Tibial nerve (tissue), 4 donors: ENCODE measurements around the gene GPR146. TPM values are rescaled to one million over a fixed set of nuclear protein-coding genes. Genes with fewer than 3 reads are reported as not detected.

ENCODE experiments used
- DNase-seq, 2 donors: peaks; one replicate each; pipeline ENCODE4 v3.0.0-alpha.2; 2019; ENCODE audit warnings: low spot score in 2 of 2
- H3K27ac ChIP-seq, 4 donors: fragments of 200-600 bp; sonication (generic) in 3 of 4; one replicate each; pipeline ENCODE4 v1.5.1; 2017 to 2019; ENCODE audit warnings: mild to moderate bottlenecking in 1 of 4
- H3K27me3 ChIP-seq, 2 donors: fragments of 200-600 bp; sonication (generic) in 1 of 2; one replicate each; pipeline versions ENCODE4 v1.5.1 to v1.6.0; 2017 to 2019
- H3K36me3 ChIP-seq, 3 donors: fragments of 200-600 bp; sonication (generic); one replicate each; pipeline ENCODE4 v1.5.1; 2018 to 2019
- H3K4me1 ChIP-seq, 4 donors: fragments of 200-600 bp; sonication (generic) in 3 of 4; one replicate each; pipeline ENCODE4 v1.5.1; 2017 to 2019
- H3K4me3 ChIP-seq, 4 donors: fragments of 200-600 bp; sonication (generic) in 3 of 4; one replicate each; pipeline ENCODE4 v1.5.1; 2017 to 2019; ENCODE audit warnings: mild to moderate bottlenecking in 1 of 4, moderate library complexity in 1 of 4
- H3K9me3 ChIP-seq, 4 donors: fragments of 200-600 bp; sonication (generic) in 3 of 4; one replicate each; pipeline ENCODE4 v1.5.1; 2017 to 2019
- EP300 ChIP-seq, 2 donors: sonication (generic); formaldehyde crosslinking; IDR thresholded peaks; one replicate each; pipeline ENCODE4 v1.6.1; 2017; ENCODE audit warnings: antibody characterized with exemption in 2 of 2, mild to moderate bottlenecking in 1 of 2
- POLR2A ChIP-seq, 2 donors: fragments of 450-650 bp; IDR thresholded peaks; one replicate each; pipeline ENCODE4 v1.6.1; 2017; ENCODE audit warnings: antibody characterized with exemption in 2 of 2, mild to moderate bottlenecking in 2 of 2, moderate library complexity in 2 of 2
- WGBS, 2 donors: methylation state at CpG; one replicate each; pipeline ENCODE4 v1.1.5; 2018; 5-methylcytosine and 5-hydroxymethylcytosine counted together
- total RNA-seq, 4 donors: library from RNA; depleted of rRNA; stranded (reverse); fragments of >200 nt; gene quantifications; one replicate each; pipeline ENCODE4 v1.1.0, GENCODE V29; 2016
- TF ChIP-seq, protein P1 (sequence below), 5 experiments: fragments of 200-600 bp in 3 of 5; fragments of 450-650 bp in 2 of 5; sonication (generic) in 3 of 5; IDR thresholded peaks; one replicate each; pipeline ENCODE4 v1.5.1; 2016 to 2019; ENCODE audit warnings: antibody characterized with exemption in 5 of 5, mild to moderate bottlenecking in 3 of 5, moderate library complexity in 2 of 5

Gene GPR146
- total RNA-seq, 4 donors from 2014 or later: 27.8 to 91.8 (median 59.1) TPM

- WGBS, 2 donors: 27 to 37% methylated on average over 16 of the region's 16 CpGs
- H3K9me3 ChIP-seq: no peaks in the 10 kb centered on the region
- H3K4me1 ChIP-seq: peaks cover 0 to 49% (median 25%) of the 10 kb centered on the region in 4 donors
- H3K27me3 ChIP-seq: no peaks in the 10 kb centered on the region
- DNase-seq: no peak
- no peak for TF ChIP-seq POLR2A (IDR thresholded peaks at IDR 0.05)
- no peak for TF ChIP-seq EP300 (IDR thresholded peaks at IDR 0.05)
- TF ChIP-seq, protein P1, sequence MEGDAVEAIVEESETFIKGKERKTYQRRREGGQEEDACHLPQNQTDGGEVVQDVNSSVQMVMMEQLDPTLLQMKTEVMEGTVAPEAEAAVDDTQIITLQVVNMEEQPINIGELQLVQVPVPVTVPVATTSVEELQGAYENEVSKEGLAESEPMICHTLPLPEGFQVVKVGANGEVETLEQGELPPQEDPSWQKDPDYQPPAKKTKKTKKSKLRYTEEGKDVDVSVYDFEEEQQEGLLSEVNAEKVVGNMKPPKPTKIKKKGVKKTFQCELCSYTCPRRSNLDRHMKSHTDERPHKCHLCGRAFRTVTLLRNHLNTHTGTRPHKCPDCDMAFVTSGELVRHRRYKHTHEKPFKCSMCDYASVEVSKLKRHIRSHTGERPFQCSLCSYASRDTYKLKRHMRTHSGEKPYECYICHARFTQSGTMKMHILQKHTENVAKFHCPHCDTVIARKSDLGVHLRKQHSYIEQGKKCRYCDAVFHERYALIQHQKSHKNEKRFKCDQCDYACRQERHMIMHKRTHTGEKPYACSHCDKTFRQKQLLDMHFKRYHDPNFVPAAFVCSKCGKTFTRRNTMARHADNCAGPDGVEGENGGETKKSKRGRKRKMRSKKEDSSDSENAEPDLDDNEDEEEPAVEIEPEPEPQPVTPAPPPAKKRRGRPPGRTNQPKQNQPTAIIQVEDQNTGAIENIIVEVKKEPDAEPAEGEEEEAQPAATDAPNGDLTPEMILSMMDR (IDR thresholded peaks at IDR 0.05): no peak
- H3K27ac ChIP-seq: peak overlapping the region in 3 of 4 donors; percentile 16 to 96 (median 46)
- H3K4me3 ChIP-seq: no peak overlapping the region
- H3K36me3 ChIP-seq: peaks cover 0 to 3% (median 0%) of the 10 kb centered on the region in 3 donors
Observed at GRCh38 chr7:1040790-1041189, 3.6 kb upstream of the GPR146 start.

DNA sequence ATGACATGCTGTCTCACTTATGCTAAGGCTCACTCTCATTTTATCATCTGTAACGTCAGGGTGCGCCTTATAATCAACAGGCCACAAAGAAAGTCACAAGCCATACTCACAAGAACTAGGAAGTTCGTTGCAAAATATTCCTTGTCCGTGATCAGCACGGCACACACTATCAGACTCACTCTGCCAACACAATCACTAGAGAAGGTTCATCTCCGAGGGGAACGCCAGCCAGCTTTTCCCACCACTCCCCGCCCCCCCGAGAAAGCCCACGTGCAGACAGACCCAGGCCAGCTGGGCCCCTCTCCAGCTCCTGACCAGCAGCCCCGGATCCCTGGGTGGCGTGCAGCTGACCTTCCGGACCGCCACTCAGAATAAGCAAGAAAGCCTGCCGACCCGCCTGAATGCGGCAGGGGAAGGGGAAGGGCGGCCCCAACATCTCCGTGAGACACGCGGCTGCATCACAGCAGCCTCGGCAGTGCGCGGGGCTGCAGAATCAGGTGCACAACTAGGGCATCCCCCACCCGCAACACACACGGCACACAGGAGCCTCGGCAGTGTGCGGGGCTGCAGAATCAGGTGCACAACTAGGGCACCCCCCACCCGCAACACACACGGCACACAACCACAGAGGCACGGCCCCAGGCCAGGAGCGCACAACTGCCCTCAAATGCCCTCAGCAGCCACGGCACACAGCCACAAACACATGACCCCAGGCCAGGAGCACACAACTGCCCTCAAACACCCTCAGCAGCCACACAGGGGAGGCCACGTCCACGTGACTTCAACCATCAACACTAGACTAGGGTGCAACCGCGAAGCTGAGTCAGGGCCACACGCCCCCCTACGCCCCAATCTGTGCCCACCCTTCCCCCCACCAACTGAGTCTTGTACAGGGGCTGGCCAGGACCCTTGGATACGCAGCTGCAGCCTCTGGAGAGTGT, 2.5 kb upstream of the GPR146 start:
- TF ChIP-seq POLR2A (IDR thresholded peaks at IDR 0.05) (no peak), EP300 (IDR thresholded peaks at IDR 0.05) (no peak)
- TF ChIP-seq, protein P1 (IDR thresholded peaks at IDR 0.05): no peak

DNA sequence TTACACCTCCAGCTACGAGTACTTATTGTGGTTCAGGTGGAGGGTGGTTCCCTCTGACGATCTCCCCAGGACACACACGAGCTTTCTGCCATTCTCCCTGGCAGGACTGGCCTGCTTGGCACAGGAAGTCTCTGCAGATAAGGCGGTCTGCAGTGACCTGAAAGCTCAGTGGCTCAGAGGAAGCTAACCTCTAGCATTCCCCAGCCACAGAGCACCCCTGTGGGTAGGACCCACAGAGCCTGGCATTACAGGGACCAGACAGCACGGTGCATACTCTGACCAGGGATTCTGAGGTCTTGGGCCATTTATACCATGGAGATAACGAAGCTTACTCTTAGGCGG, 1.9 kb upstream of the GPR146 start:
- Histone ChIP-seq H3K27ac (peak overlapping the region in 2 of 4 donors; percentile 70 to 96), H3K36me3 (no peaks in the 10 kb centered on the region), H3K4me3 (no peak overlapping the region), H3K4me1 (peaks cover 0 to 65% (median 28%) of the 10 kb centered on the region in 4 donors), H3K9me3 (no peaks in the 10 kb centered on the region), H3K27me3 (no peaks in the 10 kb centered on the region)
- TF ChIP-seq EP300 (IDR thresholded peaks at IDR 0.05) (no peak), POLR2A (IDR thresholded peaks at IDR 0.05) (no peak)
- TF ChIP-seq, protein P1 (IDR thresholded peaks at IDR 0.05): no peak
- 86 to 91% methylated on average over 7 of the region's 7 CpGs for WGBS, 2 donors
- no peak for DNase-seq

More for the DNA sequence above, 2.5 kb upstream of the GPR146 start:
- peaks cover 0 to 59% (median 28%) of the 10 kb centered on the region in 4 donors for H3K4me1 ChIP-seq
- no peak for DNase-seq
- H3K4me3 ChIP-seq: no peak overlapping the region
- no peaks in the 10 kb centered on the region for H3K9me3 ChIP-seq
- 79% methylated on average over 35 to 40 of the region's 40 CpGs for WGBS, 2 donors
- H3K27ac ChIP-seq: peak overlapping the region in 1 of 4 donors; percentile 96
- H3K36me3 ChIP-seq: no peaks in the 10 kb centered on the region
- H3K27me3 ChIP-seq: no peaks in the 10 kb centered on the region

- DNase-seq: no peak
- Histone ChIP-seq H3K9me3 (no peaks in the 10 kb centered on the region), H3K27ac (peak overlapping the region; percentile 70 to 97 (median 92)), H3K4me3 (peak overlapping the region; percentile 8 to 82 (median 38)), H3K27me3 (no peaks in the 10 kb centered on the region), H3K4me1 (peaks cover 0 to 73% (median 30%) of the 10 kb centered on the region in 4 donors), H3K36me3 (no peaks in the 10 kb centered on the region)
- TF ChIP-seq, protein P1 (IDR thresholded peaks at IDR 0.05): no peak
- TF ChIP-seq POLR2A (IDR thresholded peaks at IDR 0.05) (no peak), EP300 (IDR thresholded peaks at IDR 0.05) (no peak)
- WGBS, 2 donors: 48 to 55% methylated on average over 18 of the region's 18 CpGs
Observed at GRCh38 chr7:1043552-1044188, 676 bp upstream of the GPR146 start.
